ENCODE measurements around the gene SLC7A11.

DNA sequence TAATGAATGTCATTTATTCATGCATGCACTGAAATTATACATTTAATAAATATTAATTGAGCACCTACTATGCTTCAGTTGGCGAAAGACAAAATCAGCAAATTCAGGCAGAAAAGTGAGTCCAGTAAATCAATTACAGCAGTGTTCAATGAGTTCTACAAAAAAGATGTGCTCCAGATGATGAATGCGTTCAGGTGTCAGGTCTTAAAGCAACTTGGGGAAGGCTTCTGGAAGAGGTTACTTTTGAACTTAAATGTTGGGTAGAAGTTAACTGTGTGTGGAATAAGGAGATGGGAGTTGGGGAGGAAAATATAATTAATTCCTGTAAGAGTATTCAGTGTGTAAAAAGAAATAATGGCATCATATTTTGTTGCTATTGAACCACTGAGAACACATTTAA, 79.0 kb downstream of the SLC7A11 start:
- TF ChIP-seq, protein P1, sequence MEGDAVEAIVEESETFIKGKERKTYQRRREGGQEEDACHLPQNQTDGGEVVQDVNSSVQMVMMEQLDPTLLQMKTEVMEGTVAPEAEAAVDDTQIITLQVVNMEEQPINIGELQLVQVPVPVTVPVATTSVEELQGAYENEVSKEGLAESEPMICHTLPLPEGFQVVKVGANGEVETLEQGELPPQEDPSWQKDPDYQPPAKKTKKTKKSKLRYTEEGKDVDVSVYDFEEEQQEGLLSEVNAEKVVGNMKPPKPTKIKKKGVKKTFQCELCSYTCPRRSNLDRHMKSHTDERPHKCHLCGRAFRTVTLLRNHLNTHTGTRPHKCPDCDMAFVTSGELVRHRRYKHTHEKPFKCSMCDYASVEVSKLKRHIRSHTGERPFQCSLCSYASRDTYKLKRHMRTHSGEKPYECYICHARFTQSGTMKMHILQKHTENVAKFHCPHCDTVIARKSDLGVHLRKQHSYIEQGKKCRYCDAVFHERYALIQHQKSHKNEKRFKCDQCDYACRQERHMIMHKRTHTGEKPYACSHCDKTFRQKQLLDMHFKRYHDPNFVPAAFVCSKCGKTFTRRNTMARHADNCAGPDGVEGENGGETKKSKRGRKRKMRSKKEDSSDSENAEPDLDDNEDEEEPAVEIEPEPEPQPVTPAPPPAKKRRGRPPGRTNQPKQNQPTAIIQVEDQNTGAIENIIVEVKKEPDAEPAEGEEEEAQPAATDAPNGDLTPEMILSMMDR (conservative IDR thresholded peaks at IDR 0.05 in 1 of 2, IDR thresholded peaks at IDR 0.05 in 1 of 2; ENCODE audit: low read depth in 1 of 2, low read length in 2 of 2), result no peak
- no peak for TF ChIP-seq EZH2 (IDR thresholded peaks at IDR 0.05; ENCODE audit: low read length, missing control alignments)
